Suprapubic skin (tissue), 4 donors: ENCODE measurements around the gene PDHX. TPM values are rescaled to one million over a fixed set of nuclear protein-coding genes. Genes with fewer than 3 reads are reported as not detected.

Experiments
- DNase-seq, 2 donors: peaks; one replicate each; pipeline ENCODE4 v3.0.0-alpha.2; 2019; ENCODE audit warnings: low spot score in 2 of 2
- H3K27ac ChIP-seq: fragments of 200-600 bp; sonication (generic); one replicate; pipeline ENCODE4 v1.5.1; 2019
- H3K27me3 ChIP-seq: fragments of 200-600 bp; sonication (generic); one replicate; pipeline ENCODE4 v1.5.1; 2019
- H3K36me3 ChIP-seq: fragments of 200-600 bp; sonication (generic); one replicate; pipeline ENCODE4 v1.5.1; 2019
- H3K4me1 ChIP-seq: fragments of 200-600 bp; sonication (generic); one replicate; pipeline ENCODE4 v1.5.1; 2019
- H3K4me3 ChIP-seq: fragments of 200-600 bp; sonication (generic); one replicate; pipeline ENCODE4 v1.5.1; 2019; ENCODE audit warnings: mild to moderate bottlenecking
- H3K9me3 ChIP-seq: fragments of 200-600 bp; sonication (generic); one replicate; pipeline ENCODE4 v1.5.1; 2019
- EP300 ChIP-seq: sonication (generic); formaldehyde crosslinking; IDR thresholded peaks from one replicate; pipeline ENCODE4 v1.6.1; 2017; ENCODE audit warnings: antibody characterized with exemption
- POLR2A ChIP-seq, 2 donors: fragments of 450-650 bp; IDR thresholded peaks; one replicate each; pipeline ENCODE4 v1.6.1; 2017; ENCODE audit warnings: antibody characterized with exemption in 2 of 2, mild to moderate bottlenecking in 2 of 2, moderate library complexity in 2 of 2
- POLR2AphosphoS5 ChIP-seq, 3 donors: sonication (generic); formaldehyde crosslinking; IDR thresholded peaks; one replicate each; pipeline ENCODE4 v1.6.1; 2017; ENCODE audit warnings: antibody characterized with exemption in 3 of 3
- WGBS: methylation state at CpG from one replicate; pipeline ENCODE4 v1.1.5; 2018; 5-methylcytosine and 5-hydroxymethylcytosine counted together
- total RNA-seq, 4 donors: library from RNA; depleted of rRNA; stranded (reverse); fragments of >200 nt; gene quantifications; one replicate each; pipeline ENCODE4 v1.1.0, GENCODE V29; 2016
- TF ChIP-seq, protein P1 (sequence below), 2 donors: fragments of 200-600 bp in 1 of 2; fragments of 450-650 bp in 1 of 2; sonication (generic) in 1 of 2; IDR thresholded peaks; one replicate each; pipeline ENCODE4 v1.5.1; 2016 to 2019; ENCODE audit warnings: antibody characterized with exemption in 2 of 2, mild to moderate bottlenecking in 1 of 2, moderate library complexity in 1 of 2

PDHX gene
- total RNA-seq, 4 donors from 2014 or later: 19.7 to 37.7 (median 23.8) TPM

DNA sequence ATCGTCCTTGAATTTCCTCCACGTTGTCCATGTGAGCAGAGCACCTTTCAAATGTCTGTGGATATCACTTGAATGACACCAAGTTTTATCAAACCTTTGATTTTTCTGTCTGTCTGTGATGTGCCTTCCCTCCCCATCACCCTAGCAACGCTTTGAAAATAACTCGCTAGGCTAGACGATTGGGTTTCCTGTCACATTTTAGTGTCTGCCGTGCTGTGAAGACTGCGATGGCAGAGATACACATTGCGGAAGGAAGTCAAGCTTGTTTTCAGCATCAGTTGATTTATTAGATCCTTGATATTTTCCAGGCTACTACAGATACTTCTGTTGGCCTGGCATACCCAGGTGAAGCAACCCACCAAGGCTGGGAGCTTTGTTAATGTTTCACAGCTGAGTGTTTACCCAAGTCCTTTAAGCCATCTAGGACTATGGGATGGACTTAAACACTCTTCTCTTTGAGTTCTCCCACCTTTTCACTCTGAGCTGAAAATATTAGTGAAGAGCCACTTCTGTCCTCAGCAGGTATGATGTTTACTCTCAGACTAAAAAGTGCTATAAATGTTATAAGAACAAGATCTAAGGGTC is 128.9 kb downstream of the PDHX start:
- no peak overlapping the region for H3K27ac ChIP-seq
- WGBS: 59% methylated on average over 8 of the region's 8 CpGs
- no peak overlapping the region for H3K4me3 ChIP-seq
- TF ChIP-seq, protein P1, sequence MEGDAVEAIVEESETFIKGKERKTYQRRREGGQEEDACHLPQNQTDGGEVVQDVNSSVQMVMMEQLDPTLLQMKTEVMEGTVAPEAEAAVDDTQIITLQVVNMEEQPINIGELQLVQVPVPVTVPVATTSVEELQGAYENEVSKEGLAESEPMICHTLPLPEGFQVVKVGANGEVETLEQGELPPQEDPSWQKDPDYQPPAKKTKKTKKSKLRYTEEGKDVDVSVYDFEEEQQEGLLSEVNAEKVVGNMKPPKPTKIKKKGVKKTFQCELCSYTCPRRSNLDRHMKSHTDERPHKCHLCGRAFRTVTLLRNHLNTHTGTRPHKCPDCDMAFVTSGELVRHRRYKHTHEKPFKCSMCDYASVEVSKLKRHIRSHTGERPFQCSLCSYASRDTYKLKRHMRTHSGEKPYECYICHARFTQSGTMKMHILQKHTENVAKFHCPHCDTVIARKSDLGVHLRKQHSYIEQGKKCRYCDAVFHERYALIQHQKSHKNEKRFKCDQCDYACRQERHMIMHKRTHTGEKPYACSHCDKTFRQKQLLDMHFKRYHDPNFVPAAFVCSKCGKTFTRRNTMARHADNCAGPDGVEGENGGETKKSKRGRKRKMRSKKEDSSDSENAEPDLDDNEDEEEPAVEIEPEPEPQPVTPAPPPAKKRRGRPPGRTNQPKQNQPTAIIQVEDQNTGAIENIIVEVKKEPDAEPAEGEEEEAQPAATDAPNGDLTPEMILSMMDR (IDR thresholded peaks at IDR 0.05): no peak
- TF ChIP-seq EP300: no peak
- no peak for TF ChIP-seq POLR2A (IDR thresholded peaks at IDR 0.05)
- no peak for TF ChIP-seq POLR2AphosphoS5 (IDR thresholded peaks at IDR 0.05)
- DNase-seq: no peak
- H3K27me3 ChIP-seq: no peaks in the 10 kb centered on the region
- H3K4me1 ChIP-seq: peaks cover 42% of the 10 kb centered on the region
- H3K36me3 ChIP-seq: no peaks in the 10 kb centered on the region
- H3K9me3 ChIP-seq: no peaks in the 10 kb centered on the region

Other genes starting within 250 kb of the PDHX start
- gene APIP, start 239 bp upstream of the PDHX start, total RNA-seq: 10 to 100 TPM; 12.3 to 21.5 (median 19.4) TPM
- 1,000 to 10,000 TPM; 1,361 to 2,207 (median 1,502) TPM for gene CD44, start 222.6 kb downstream of the PDHX start, total RNA-seq